ENCODE data around the gene COG5.
A peak's percentile ranks its signal among the peaks of the same experiment; 100 is the strongest.

The COG5 gene

DNA sequence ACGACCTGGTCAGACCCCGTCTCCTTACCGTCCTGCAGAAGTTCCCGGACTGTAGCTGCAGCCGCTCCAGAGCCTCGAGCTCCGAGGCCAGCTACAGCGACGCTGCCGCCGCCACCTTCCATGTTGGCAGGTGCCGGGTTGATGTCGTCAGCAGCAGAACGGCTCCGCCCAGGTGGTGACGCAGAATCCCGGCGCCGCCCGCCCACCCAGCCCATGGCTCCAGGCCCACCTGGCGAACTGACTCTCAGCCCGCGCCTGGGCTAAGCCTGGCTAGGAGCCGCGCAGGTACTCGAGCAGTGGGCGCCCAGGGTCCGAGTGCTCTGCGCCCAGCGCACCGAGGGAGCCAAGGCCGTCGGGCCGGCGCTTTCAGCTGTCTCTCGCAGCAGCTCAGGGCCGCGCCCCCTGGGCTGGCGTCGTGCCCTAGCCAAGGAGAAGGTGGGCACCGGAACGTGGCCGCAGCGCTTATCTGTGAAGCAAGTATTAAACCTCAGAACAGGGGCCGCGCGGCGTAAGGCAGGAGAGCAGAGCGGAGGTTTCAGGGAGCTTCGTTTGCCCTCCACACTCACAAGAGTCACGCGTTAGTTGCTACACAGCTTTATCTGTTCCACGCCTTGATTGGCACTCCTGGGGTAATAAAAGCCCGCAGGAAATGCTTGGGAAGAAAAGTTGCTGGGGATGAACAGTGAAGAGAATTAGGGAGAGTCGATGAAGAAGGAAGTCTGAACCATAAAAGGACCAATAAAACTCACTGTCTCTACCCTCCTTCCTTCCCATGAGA lies at the start of gene COG5, which contains the start of gene DUS4L:
TSS of gene COG5 (minus strand) at position 146 of the 778 bp plus-strand sequence. CDS start at position 122, 24 bp downstream.
TSS of gene DUS4L (plus strand) at position 197 of the 778 bp plus-strand sequence. CDS start 3,100 bp downstream, outside the sequence.
- Histone ChIP-seq H3K9me3 (ENCODE audit: control insufficient read depth in 1 of 2, low read length in 2 of 2) (no peaks in the 10 kb centered on the region), H3K27ac (ENCODE audit: low read length) (peak within 1 kb of the TSS; percentile 91), H3K4me3 (ENCODE audit: low read depth in 1 of 2, low read length in 2 of 2) (peak within 1 kb of the TSS; percentile 72 to 92), H3K4me1 (ENCODE audit: control insufficient read depth in 1 of 2, insufficient read depth in 2 of 2, low read length in 2 of 2) (peaks cover 6 to 43% of the 10 kb centered on the region in 2 donors), H3K36me3 (ENCODE audit: control insufficient read depth in 1 of 2, insufficient read depth in 2 of 2, low read length in 2 of 2) (peaks cover 0 to 9% of the 10 kb centered on the region in 2 donors), H3K27me3 (ENCODE audit: low read depth, low read length) (no peaks in the 10 kb centered on the region)

DNA sequence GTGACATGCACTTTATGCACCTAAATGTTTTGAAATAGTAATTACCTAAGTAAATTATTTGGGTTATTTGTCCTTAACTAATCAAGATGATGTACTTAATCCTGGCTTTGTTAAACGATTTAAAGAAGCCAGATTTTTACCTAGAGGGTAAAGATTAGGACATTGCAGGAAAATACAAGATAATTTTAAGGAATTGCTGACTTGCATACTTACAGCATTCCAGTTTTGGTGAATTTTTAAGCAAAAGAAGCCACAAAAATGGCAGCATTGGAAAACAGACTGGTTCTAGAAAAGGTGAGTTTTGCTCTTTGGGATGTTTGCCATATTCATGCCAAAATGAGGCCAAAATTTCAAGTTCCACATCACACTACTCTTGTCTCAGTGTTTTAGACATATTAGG lies 49.7 kb upstream of the COG5 start:
- Histone ChIP-seq H3K27me3 (ENCODE audit: low read depth, low read length) (no peaks in the 10 kb centered on the region), H3K9me3 (ENCODE audit: control insufficient read depth in 1 of 2, low read length in 2 of 2) (no peaks in the 10 kb centered on the region), H3K4me3 (ENCODE audit: low read depth in 1 of 2, low read length in 2 of 2) (no peak overlapping the region), H3K4me1 (ENCODE audit: control insufficient read depth in 1 of 2, insufficient read depth in 2 of 2, low read length in 2 of 2) (peaks cover 0 to 5% of the 10 kb centered on the region in 2 donors), H3K36me3 (ENCODE audit: control insufficient read depth in 1 of 2, insufficient read depth in 2 of 2, low read length in 2 of 2) (peaks cover 13 to 33% of the 10 kb centered on the region in 2 donors), H3K27ac (ENCODE audit: low read length) (no peak overlapping the region)

GRCh38 chr7:107610323-107610722 lies 46.6 kb upstream of the COG5 start:
- Histone ChIP-seq H3K36me3 (ENCODE audit: control insufficient read depth in 1 of 2, insufficient read depth in 2 of 2, low read length in 2 of 2) (peaks cover 7 to 19% of the 10 kb centered on the region in 2 donors), H3K27me3 (ENCODE audit: low read depth, low read length) (no peaks in the 10 kb centered on the region), H3K9me3 (ENCODE audit: control insufficient read depth in 1 of 2, low read length in 2 of 2) (no peaks in the 10 kb centered on the region), H3K27ac (ENCODE audit: low read length) (no peak overlapping the region), H3K4me1 (ENCODE audit: control insufficient read depth in 1 of 2, insufficient read depth in 2 of 2, low read length in 2 of 2) (peaks cover 0 to 5% of the 10 kb centered on the region in 2 donors), H3K4me3 (ENCODE audit: low read depth in 1 of 2, low read length in 2 of 2) (no peak overlapping the region)

- peaks cover 7 to 18% of the 10 kb centered on the region in 2 donors for H3K36me3 ChIP-seq (ENCODE audit: control insufficient read depth in 1 of 2, insufficient read depth in 2 of 2, low read length in 2 of 2)
- H3K4me1 ChIP-seq (ENCODE audit: control insufficient read depth in 1 of 2, insufficient read depth in 2 of 2, low read length in 2 of 2), result peaks cover 0 to 5% of the 10 kb centered on the region in 2 donors
- H3K4me3 ChIP-seq (ENCODE audit: low read depth in 1 of 2, low read length in 2 of 2), result no peak overlapping the region
- H3K27me3 ChIP-seq (ENCODE audit: low read depth, low read length), result no peaks in the 10 kb centered on the region
- no peaks in the 10 kb centered on the region for H3K9me3 ChIP-seq (ENCODE audit: control insufficient read depth in 1 of 2, low read length in 2 of 2)
- no peak overlapping the region for H3K27ac ChIP-seq (ENCODE audit: low read length)
These were observed 46.1 kb upstream of the COG5 start for GRCh38 chr7:107609811-107610261.

GRCh38 chr7:107606303-107606702 lies 42.6 kb upstream of the COG5 start:
- no peak overlapping the region for H3K4me3 ChIP-seq (ENCODE audit: low read depth in 1 of 2, low read length in 2 of 2)
- H3K27me3 ChIP-seq (ENCODE audit: low read depth, low read length), result no peaks in the 10 kb centered on the region
- H3K4me1 ChIP-seq (ENCODE audit: control insufficient read depth in 1 of 2, insufficient read depth in 2 of 2, low read length in 2 of 2), result peaks cover 0 to 5% of the 10 kb centered on the region in 2 donors
- peaks cover 0 to 11% of the 10 kb centered on the region in 2 donors for H3K36me3 ChIP-seq (ENCODE audit: control insufficient read depth in 1 of 2, insufficient read depth in 2 of 2, low read length in 2 of 2)
- H3K9me3 ChIP-seq (ENCODE audit: control insufficient read depth in 1 of 2, low read length in 2 of 2), result no peaks in the 10 kb centered on the region
- no peak overlapping the region for H3K27ac ChIP-seq (ENCODE audit: low read length)

- peaks cover 0 to 4% of the 10 kb centered on the region in 2 donors for H3K4me1 ChIP-seq (ENCODE audit: control insufficient read depth in 1 of 2, insufficient read depth in 2 of 2, low read length in 2 of 2)
These were observed 41.6 kb upstream of the COG5 start for GRCh38 chr7:107605218-107605815.

DNA sequence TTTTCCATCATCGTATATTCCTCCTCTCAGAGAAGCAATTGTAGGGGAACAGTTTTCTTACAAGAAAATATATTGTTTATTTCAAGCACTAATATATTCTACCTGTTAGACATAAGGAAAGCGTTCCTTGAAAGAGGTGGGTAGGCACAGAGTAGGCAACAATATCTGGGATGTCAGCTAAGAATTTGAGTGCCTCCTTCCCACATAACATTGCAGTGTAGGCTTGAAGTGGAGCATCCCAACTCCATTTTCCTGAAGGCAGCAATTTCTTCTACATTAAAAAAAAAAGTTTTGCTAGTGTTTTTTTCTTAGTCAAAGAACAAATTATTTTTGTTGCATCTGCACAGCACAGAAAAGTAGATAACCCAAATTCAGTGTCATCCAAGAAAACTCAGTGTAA lies 37.1 kb upstream of the COG5 start:
- Histone ChIP-seq H3K27me3 (ENCODE audit: low read depth, low read length) (no peaks in the 10 kb centered on the region), H3K36me3 (ENCODE audit: control insufficient read depth in 1 of 2, insufficient read depth in 2 of 2, low read length in 2 of 2) (peaks cover 1 to 24% of the 10 kb centered on the region in 2 donors), H3K4me1 (ENCODE audit: control insufficient read depth in 1 of 2, insufficient read depth in 2 of 2, low read length in 2 of 2) (peaks cover 0 to under 1% of the 10 kb centered on the region in 2 donors), H3K4me3 (ENCODE audit: low read depth in 1 of 2, low read length in 2 of 2) (no peak overlapping the region), H3K9me3 (ENCODE audit: control insufficient read depth in 1 of 2, low read length in 2 of 2) (no peaks in the 10 kb centered on the region), H3K27ac (ENCODE audit: low read length) (no peak overlapping the region)

More at GRCh38 chr7:107605218-107605815, 41.6 kb upstream of the COG5 start:
- Histone ChIP-seq H3K9me3 (ENCODE audit: control insufficient read depth in 1 of 2, low read length in 2 of 2) (no peaks in the 10 kb centered on the region), H3K4me3 (ENCODE audit: low read depth in 1 of 2, low read length in 2 of 2) (no peak overlapping the region), H3K36me3 (ENCODE audit: control insufficient read depth in 1 of 2, insufficient read depth in 2 of 2, low read length in 2 of 2) (peaks cover 0 to 16% of the 10 kb centered on the region in 2 donors), H3K27me3 (ENCODE audit: low read depth, low read length) (no peaks in the 10 kb centered on the region), H3K27ac (ENCODE audit: low read length) (no peak overlapping the region)

DNA sequence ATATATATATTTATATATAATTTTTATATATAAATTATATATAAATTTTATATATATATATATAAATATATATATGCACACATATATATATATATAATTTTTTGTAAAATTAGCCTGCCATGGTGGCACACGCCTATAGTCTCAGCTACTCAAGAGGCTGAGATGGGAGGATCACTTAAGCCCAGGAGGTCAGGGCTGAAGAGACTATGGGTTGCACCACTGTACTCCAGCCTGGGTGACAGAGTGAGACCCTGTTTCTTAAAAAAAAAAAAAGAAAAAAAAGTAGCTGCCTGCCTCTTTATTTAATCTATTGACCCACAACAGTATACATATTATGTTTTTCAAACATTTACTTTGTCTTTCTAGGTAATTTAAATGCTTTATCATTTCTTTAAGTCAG lies 35.5 kb upstream of the COG5 start:
- Histone ChIP-seq H3K4me1 (ENCODE audit: control insufficient read depth in 1 of 2, insufficient read depth in 2 of 2, low read length in 2 of 2) (peaks cover 4 to 6% of the 10 kb centered on the region in 2 donors), H3K36me3 (ENCODE audit: control insufficient read depth in 1 of 2, insufficient read depth in 2 of 2, low read length in 2 of 2) (peaks cover 13 to 27% of the 10 kb centered on the region in 2 donors), H3K27me3 (ENCODE audit: low read depth, low read length) (no peaks in the 10 kb centered on the region), H3K27ac (ENCODE audit: low read length) (no peak overlapping the region), H3K9me3 (ENCODE audit: control insufficient read depth in 1 of 2, low read length in 2 of 2) (no peaks in the 10 kb centered on the region), H3K4me3 (ENCODE audit: low read depth in 1 of 2, low read length in 2 of 2) (no peak overlapping the region)

GRCh38 chr7:107597953-107598352 lies 34.2 kb upstream of the COG5 start:
- Histone ChIP-seq H3K4me1 (ENCODE audit: control insufficient read depth in 1 of 2, insufficient read depth in 2 of 2, low read length in 2 of 2) (peaks cover 4 to 6% of the 10 kb centered on the region in 2 donors), H3K4me3 (ENCODE audit: low read depth in 1 of 2, low read length in 2 of 2) (no peak overlapping the region), H3K36me3 (ENCODE audit: control insufficient read depth in 1 of 2, insufficient read depth in 2 of 2, low read length in 2 of 2) (peaks cover 18 to 23% of the 10 kb centered on the region in 2 donors), H3K9me3 (ENCODE audit: control insufficient read depth in 1 of 2, low read length in 2 of 2) (no peaks in the 10 kb centered on the region), H3K27me3 (ENCODE audit: low read depth, low read length) (no peaks in the 10 kb centered on the region), H3K27ac (ENCODE audit: low read length) (no peak overlapping the region)

- H3K9me3 ChIP-seq (ENCODE audit: control insufficient read depth in 1 of 2, low read length in 2 of 2), result no peaks in the 10 kb centered on the region
- H3K27ac ChIP-seq (ENCODE audit: low read length), result no peak overlapping the region
- H3K27me3 ChIP-seq (ENCODE audit: low read depth, low read length), result no peaks in the 10 kb centered on the region
- H3K4me3 ChIP-seq (ENCODE audit: low read depth in 1 of 2, low read length in 2 of 2), result no peak overlapping the region
- H3K4me1 ChIP-seq (ENCODE audit: control insufficient read depth in 1 of 2, insufficient read depth in 2 of 2, low read length in 2 of 2), result peaks cover 4 to 6% of the 10 kb centered on the region in 2 donors
- H3K36me3 ChIP-seq (ENCODE audit: control insufficient read depth in 1 of 2, insufficient read depth in 2 of 2, low read length in 2 of 2), result peaks cover 18 to 23% of the 10 kb centered on the region in 2 donors
These were observed 33.8 kb upstream of the COG5 start for GRCh38 chr7:107597582-107597916.

GRCh38 chr7:107596881-107597581 lies 33.3 kb upstream of the COG5 start:
- Histone ChIP-seq H3K4me3 (ENCODE audit: low read depth in 1 of 2, low read length in 2 of 2) (no peak overlapping the region), H3K36me3 (ENCODE audit: control insufficient read depth in 1 of 2, insufficient read depth in 2 of 2, low read length in 2 of 2) (peaks cover 18 to 23% of the 10 kb centered on the region in 2 donors), H3K4me1 (ENCODE audit: control insufficient read depth in 1 of 2, insufficient read depth in 2 of 2, low read length in 2 of 2) (peaks cover 4 to 6% of the 10 kb centered on the region in 2 donors), H3K9me3 (ENCODE audit: control insufficient read depth in 1 of 2, low read length in 2 of 2) (no peaks in the 10 kb centered on the region), H3K27me3 (ENCODE audit: low read depth, low read length) (no peaks in the 10 kb centered on the region), H3K27ac (ENCODE audit: low read length) (no peak overlapping the region)
